Pancreas (tissue), 10 donors: ENCODE data around the gene ZNF484. TPM values are rescaled to one million over a fixed set of nuclear protein-coding genes. Genes with fewer than 3 reads are reported as not detected.
"Not testable (repeated sequence)": the region's sequence is repeated elsewhere in the genome, so short reads cannot be mapped to it uniquely, and the experiment has no call there.

Source experiments
- ATAC-seq, 4 donors: fragments of 200-7000 bp; cut with Tn5 transposase; one replicate each; pipeline versions ENCODE4 v1.8.0 to v1.9.1; 2020; ENCODE audit warnings: mild to moderate bottlenecking in 4 of 4, moderate library complexity in 4 of 4
- DNase-seq, 6 donors: peaks; one replicate each; pipeline ENCODE4 v3.0.0-alpha.2; 2020
- FAIRE-seq: peaks from 2 replicates; lab custom pipeline; 2012; peaks lifted over from hg19 to GRCh38; lab: Jason Lieb, UNC
- H3K27ac ChIP-seq, 4 donors: fragments of 200-600 bp; sonication (generic); 1 replicate in 3 of 4; 2 replicates in 1 of 4; pipeline versions ENCODE4 v1.5.0 to v1.8.0; 2020
- H3K27me3 ChIP-seq, 4 donors: fragments of 200-600 bp; one replicate each; pipeline ENCODE4 v1.8.0; 2021
- H3K36me3 ChIP-seq, 3 donors: fragments of 200-600 bp; sonication (generic) in 1 of 3; one replicate each; pipeline versions ENCODE4 v1.5.0 to v1.8.0; 2020 to 2021
- H3K4me1 ChIP-seq, 3 donors: fragments of 200-600 bp; one replicate each; pipeline ENCODE4 v1.8.0; 2021
- H3K4me3 ChIP-seq, 4 donors: fragments of 200-600 bp; sonication (generic) in 2 of 4; one replicate each; pipeline versions ENCODE4 v1.5.0 to v1.8.0; 2020 to 2021
- H3K9me3 ChIP-seq, 4 donors: fragments of 200-600 bp; one replicate each; pipeline ENCODE4 v1.8.0; 2021
- CTCF ChIP-seq, 4 donors: fragments of 200-600 bp; sonication (generic) in 3 of 4; IDR thresholded peaks; one replicate each; pipeline versions ENCODE4 v1.5.0 to v1.8.0; 2021; ENCODE audit warnings: antibody characterized with exemption in 4 of 4
- WGBS, 2 donors: extraction: QIAGEN DNeasy Blood & Tissue Kit; methylation state at CpG; one replicate each; pipeline ENCODE4 v1.1.7; 2013; 5-methylcytosine and 5-hydroxymethylcytosine counted together
- intact Hi-C, 3 donors: fragments of 100-400 bp; cut with DNase I; formaldehyde crosslinking; loops; one replicate each; pipeline versions ENCODE4 v1.11.1 to v1.14.2; 2022
- polyA plus RNA-seq, 2 donors: library from polyadenylated mRNA; stranded (reverse); fragments of 200-250 nt; gene quantifications; one replicate each; pipeline ENCODE4 v1.2.3, GENCODE V29; 2013
- total RNA-seq, 6 donors: library from RNA; stranded (reverse); fragmentation: NEBNext Ultra II Directional in 4 of 6; extraction: Animal tissue kit (Norgen Biotek cat#: 25700) in 4 of 6; gene quantifications; one replicate each; pipeline versions ENCODE4 v1.2.1 to v1.2.4, GENCODE V29; 2021 to 2023
- donor health status: healthy with polysubstance abuse.
- donor health status: DM: no; HTN: no; CAD: no; lungs with moderate emphysema.
- donor health status: DM: no; HTN: no; CAD: no.
- donor health status: control.
- donor health status: control.
- donor health status: Bipolar disorder and iron deficiency.
- donor health status: DM: yes; HTN: yes; CAD: no.
- donor health status: DM: no; HTN: no; CAD: no.
- donor health status: DM: no; HTN: no; CAD: no.
- donor health status: DM: yes; HTN: yes; CAD: no.

ZNF484 gene
- total and polyA plus RNA-seq, 8 donors: 0.84 to 5.9 (median 2.4) TPM

GRCh38 chr9:92890761-92891160 lies 12.9 kb upstream of the ZNF484 start:
- 78 to 79% methylated on average over 2 of the region's 2 CpGs for WGBS, 2 donors

GRCh38 chr9:92887880-92888338 lies 10.1 kb upstream of the ZNF484 start:
- FAIRE-seq: no peak

More at GRCh38 chr9:92890761-92891160, 12.9 kb upstream of the ZNF484 start:
- no peak for TF ChIP-seq CTCF (IDR thresholded peaks at IDR 0.05)
- no peak for FAIRE-seq
- no peak for ATAC-seq
- H3K4me3 ChIP-seq: no peak overlapping the region
- H3K4me1 ChIP-seq: no peaks in the 10 kb centered on the region
- H3K27me3 ChIP-seq: no peaks in the 10 kb centered on the region
- DNase-seq: no peak
- H3K36me3 ChIP-seq: no peaks in the 10 kb centered on the region
- H3K9me3 ChIP-seq: no peaks in the 10 kb centered on the region
- H3K27ac ChIP-seq: no peak overlapping the region
- intact Hi-C loops: no loop called here

GRCh38 chr9:92886846-92887610 lies 9.2 kb upstream of the ZNF484 start:
- H3K27me3 ChIP-seq, H3K4me3 ChIP-seq, H3K27ac ChIP-seq, FAIRE-seq, H3K4me1 ChIP-seq, intact Hi-C loops, DNase-seq, H3K9me3 ChIP-seq, ATAC-seq, H3K36me3 ChIP-seq: not testable (repeated sequence)
- WGBS, 2 donors: 76 to 89% methylated on average over 8 of the region's 8 CpGs

More at GRCh38 chr9:92887880-92888338, 10.1 kb upstream of the ZNF484 start:
- Histone ChIP-seq H3K4me1 (no peaks in the 10 kb centered on the region), H3K27ac (no peak overlapping the region), H3K27me3 (no peaks in the 10 kb centered on the region), H3K4me3 (no peak overlapping the region), H3K36me3 (no peaks in the 10 kb centered on the region), H3K9me3 (no peaks in the 10 kb centered on the region)
- no peak for TF ChIP-seq CTCF (IDR thresholded peaks at IDR 0.05)
- DNase-seq (no peak), ATAC-seq (no peak)
- WGBS, 2 donors: 78% methylated on average over 5 of the region's 5 CpGs
- intact Hi-C loops: no loop called here

- ATAC-seq, FAIRE-seq, H3K4me3 ChIP-seq, H3K27ac ChIP-seq, H3K4me1 ChIP-seq, H3K27me3 ChIP-seq, intact Hi-C loops, H3K36me3 ChIP-seq, DNase-seq, H3K9me3 ChIP-seq: not testable (repeated sequence)
- 80 to 82% methylated on average over 15 of the region's 15 CpGs for WGBS, 2 donors
Measured at GRCh38 chr9:92883666-92884405, 6.0 kb upstream of the ZNF484 start.

- no peak overlapping the region for H3K27ac ChIP-seq
- FAIRE-seq: no peak
- no peak for TF ChIP-seq CTCF (IDR thresholded peaks at IDR 0.05)
- no peaks in the 10 kb centered on the region for H3K36me3 ChIP-seq
- no peak for DNase-seq
- intact Hi-C loops: no loop called here
- no peaks in the 10 kb centered on the region for H3K9me3 ChIP-seq
- H3K4me3 ChIP-seq: no peak overlapping the region
- ATAC-seq: no peak
- H3K27me3 ChIP-seq: peaks cover 0 to 5% (median 0%) of the 10 kb centered on the region in 4 donors
- 68 to 71% methylated on average over 5 of the region's 5 CpGs for WGBS, 2 donors
- peaks cover 0 to 4% (median 0%) of the 10 kb centered on the region in 3 donors for H3K4me1 ChIP-seq
Measured at GRCh38 chr9:92882276-92882675, 4.4 kb upstream of the ZNF484 start.
